ENCODE measurements around the gene HPGD.

GRCh38 chr4:174494726-174495125 lies 27.6 kb downstream of the HPGD start:
- TF ChIP-seq POLR2A (IDR thresholded peaks at IDR 0.05; ENCODE audit: low read depth, low read length) (no peak), POLR2AphosphoS5 (IDR thresholded peaks at IDR 0.05; ENCODE audit: low read depth, low read length) (no peak), TAF1 (IDR thresholded peaks at IDR 0.05; ENCODE audit: low read depth, low read length) (no peak), POU2F2 (IDR thresholded peaks at IDR 0.05; ENCODE audit: low read depth, low read length) (no peak), PAX5 (IDR thresholded peaks at IDR 0.05; ENCODE audit: insufficient read depth, low read length, severe bottlenecking) (no peak), SPI1 (IDR thresholded peaks at IDR 0.05; ENCODE audit: low read depth, low read length) (no peak)
